Measurements from ENCODE around the gene CAMSAP1.

The CAMSAP1 gene

DNA sequence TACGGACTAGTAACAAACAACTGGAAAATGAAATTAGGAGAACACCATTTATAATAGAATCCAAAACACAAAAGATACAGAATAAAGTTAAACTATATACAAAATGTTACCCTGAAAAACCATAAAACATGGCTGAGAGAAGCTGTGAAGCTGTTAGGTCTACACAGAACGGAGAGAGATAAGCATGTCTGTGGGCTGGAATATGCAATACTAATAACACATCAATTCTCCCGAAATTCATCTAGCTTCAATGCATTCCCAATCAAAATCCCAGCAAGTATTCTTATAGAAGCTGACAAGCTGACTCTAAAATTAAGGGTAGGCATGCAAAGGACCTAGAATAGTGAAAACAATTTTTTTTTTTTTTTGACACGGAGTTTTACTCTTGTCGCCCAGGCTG is 32.5 kb downstream of the CAMSAP1 start:
- Mint-ChIP-seq H3K27me3 (ENCODE audit: low read depth, poor library complexity) (no peaks in the 10 kb centered on the region), H3K27ac (no peak overlapping the region), H3K4me3 (no peak overlapping the region), H3K36me3 (ENCODE audit: low read depth) (peaks cover 48% of the 10 kb centered on the region), H3K9me3 (peaks cover 5% of the 10 kb centered on the region), H3K4me1 (peaks cover 34% of the 10 kb centered on the region)
- no peak for DNase-seq
- TF ChIP-seq, protein P1, sequence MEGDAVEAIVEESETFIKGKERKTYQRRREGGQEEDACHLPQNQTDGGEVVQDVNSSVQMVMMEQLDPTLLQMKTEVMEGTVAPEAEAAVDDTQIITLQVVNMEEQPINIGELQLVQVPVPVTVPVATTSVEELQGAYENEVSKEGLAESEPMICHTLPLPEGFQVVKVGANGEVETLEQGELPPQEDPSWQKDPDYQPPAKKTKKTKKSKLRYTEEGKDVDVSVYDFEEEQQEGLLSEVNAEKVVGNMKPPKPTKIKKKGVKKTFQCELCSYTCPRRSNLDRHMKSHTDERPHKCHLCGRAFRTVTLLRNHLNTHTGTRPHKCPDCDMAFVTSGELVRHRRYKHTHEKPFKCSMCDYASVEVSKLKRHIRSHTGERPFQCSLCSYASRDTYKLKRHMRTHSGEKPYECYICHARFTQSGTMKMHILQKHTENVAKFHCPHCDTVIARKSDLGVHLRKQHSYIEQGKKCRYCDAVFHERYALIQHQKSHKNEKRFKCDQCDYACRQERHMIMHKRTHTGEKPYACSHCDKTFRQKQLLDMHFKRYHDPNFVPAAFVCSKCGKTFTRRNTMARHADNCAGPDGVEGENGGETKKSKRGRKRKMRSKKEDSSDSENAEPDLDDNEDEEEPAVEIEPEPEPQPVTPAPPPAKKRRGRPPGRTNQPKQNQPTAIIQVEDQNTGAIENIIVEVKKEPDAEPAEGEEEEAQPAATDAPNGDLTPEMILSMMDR (IDR thresholded peaks at IDR 0.05), result no peak

DNA sequence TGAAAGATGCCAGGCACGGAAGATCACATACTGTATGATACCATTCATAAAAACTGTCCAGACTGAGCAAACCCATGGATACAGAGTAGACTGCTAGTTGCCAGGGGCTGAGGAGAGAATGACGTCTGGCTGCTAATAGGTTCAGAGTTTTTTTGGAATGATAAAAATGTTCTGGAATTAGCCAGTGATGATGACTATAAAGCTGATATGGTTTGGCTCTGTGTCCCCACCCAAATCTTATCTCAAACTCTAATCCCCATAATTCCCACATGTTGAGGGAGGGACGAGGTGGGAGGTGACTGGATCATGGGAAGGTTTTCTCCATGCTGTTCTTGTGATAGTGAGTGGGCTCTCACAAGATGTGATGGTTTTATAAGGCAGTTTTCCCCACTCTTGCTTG is 37.4 kb downstream of the CAMSAP1 start:
- Mint-ChIP-seq H3K27ac (no peak overlapping the region), H3K27me3 (ENCODE audit: low read depth, poor library complexity) (no peaks in the 10 kb centered on the region), H3K4me3 (no peak overlapping the region), H3K4me1 (peaks cover 30% of the 10 kb centered on the region), H3K36me3 (ENCODE audit: low read depth) (peaks cover 33% of the 10 kb centered on the region), H3K9me3 (peaks cover 8% of the 10 kb centered on the region)
- no peak for DNase-seq
- TF ChIP-seq, protein P1 (IDR thresholded peaks at IDR 0.05), result no peak

GRCh38 chr9:135865531-135865930 is 41.8 kb downstream of the CAMSAP1 start:
- Mint-ChIP-seq H3K36me3 (ENCODE audit: low read depth) (peaks cover 52% of the 10 kb centered on the region), H3K4me1 (peaks cover 38% of the 10 kb centered on the region), H3K27ac (peak overlapping the region; percentile 67), H3K4me3 (no peak overlapping the region), H3K27me3 (ENCODE audit: low read depth, poor library complexity) (no peaks in the 10 kb centered on the region), H3K9me3 (peaks cover 8% of the 10 kb centered on the region)
- TF ChIP-seq, protein P1 (IDR thresholded peaks at IDR 0.05), result no peak
- DNase-seq, result no peak

DNA sequence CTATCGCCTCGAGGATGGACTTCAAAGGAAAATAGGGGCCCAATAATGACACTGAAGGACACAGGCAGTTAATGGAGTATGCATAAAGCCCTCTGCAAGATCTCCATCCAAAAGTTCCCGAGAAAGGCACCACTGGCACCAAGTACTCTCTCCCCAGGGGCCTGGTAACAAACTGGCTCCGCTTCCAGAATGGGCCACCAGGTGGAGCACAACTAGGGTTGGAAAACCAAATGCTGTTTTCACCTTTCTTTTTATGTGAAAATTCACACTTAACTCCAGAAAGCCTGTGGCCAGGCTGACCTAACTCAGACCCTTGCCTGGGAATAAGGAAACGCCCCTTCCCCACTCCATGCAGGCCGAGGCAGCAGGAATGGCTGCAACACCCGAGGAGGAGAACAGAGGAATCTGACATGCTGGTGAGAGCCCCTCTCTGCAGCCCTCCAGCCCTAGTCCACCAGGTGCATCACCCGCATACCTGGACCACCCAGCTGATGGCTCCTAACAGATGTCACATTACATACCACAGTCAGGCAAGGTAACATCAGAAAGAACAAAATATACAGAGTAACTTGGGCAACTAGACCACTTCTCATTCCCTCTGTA is 42.8 kb downstream of the CAMSAP1 start:
- peak; percentile 84 for DNase-seq
- H3K27ac Mint-ChIP-seq, result peak overlapping the region; percentile 67
- H3K4me3 Mint-ChIP-seq, result no peak overlapping the region
- no peaks in the 10 kb centered on the region for H3K9me3 Mint-ChIP-seq
- TF ChIP-seq, protein P1 (IDR thresholded peaks at IDR 0.05), result peak; percentile 86
- H3K4me1 Mint-ChIP-seq, result peaks cover 38% of the 10 kb centered on the region
- H3K36me3 Mint-ChIP-seq (ENCODE audit: low read depth), result peaks cover 48% of the 10 kb centered on the region
- no peaks in the 10 kb centered on the region for H3K27me3 Mint-ChIP-seq (ENCODE audit: low read depth, poor library complexity)

GRCh38 chr9:135862809-135863208 is 44.5 kb downstream of the CAMSAP1 start:
- Mint-ChIP-seq H3K36me3 (ENCODE audit: low read depth) (peaks cover 61% of the 10 kb centered on the region), H3K9me3 (no peaks in the 10 kb centered on the region), H3K4me1 (peaks cover 34% of the 10 kb centered on the region), H3K4me3 (no peak overlapping the region), H3K27me3 (ENCODE audit: low read depth, poor library complexity) (no peaks in the 10 kb centered on the region), H3K27ac (peak overlapping the region; percentile 26)
- no peak for DNase-seq
- TF ChIP-seq, protein P1 (IDR thresholded peaks at IDR 0.05), result no peak

GRCh38 chr9:135858491-135859185 is 48.7 kb downstream of the CAMSAP1 start:
- no peak for DNase-seq
- H3K36me3 Mint-ChIP-seq (ENCODE audit: low read depth), result peaks cover 78% of the 10 kb centered on the region
- no peak overlapping the region for H3K4me3 Mint-ChIP-seq
- H3K27ac Mint-ChIP-seq, result no peak overlapping the region
- no peaks in the 10 kb centered on the region for H3K27me3 Mint-ChIP-seq (ENCODE audit: low read depth, poor library complexity)
- no peaks in the 10 kb centered on the region for H3K9me3 Mint-ChIP-seq
- H3K4me1 Mint-ChIP-seq, result no peaks in the 10 kb centered on the region
- TF ChIP-seq, protein P1 (IDR thresholded peaks at IDR 0.05), result no peak

All from nephron progenitor cell (in vitro differentiated cells).